Measurements from ENCODE around the gene ANKRD11.

ANKRD11 gene

DNA sequence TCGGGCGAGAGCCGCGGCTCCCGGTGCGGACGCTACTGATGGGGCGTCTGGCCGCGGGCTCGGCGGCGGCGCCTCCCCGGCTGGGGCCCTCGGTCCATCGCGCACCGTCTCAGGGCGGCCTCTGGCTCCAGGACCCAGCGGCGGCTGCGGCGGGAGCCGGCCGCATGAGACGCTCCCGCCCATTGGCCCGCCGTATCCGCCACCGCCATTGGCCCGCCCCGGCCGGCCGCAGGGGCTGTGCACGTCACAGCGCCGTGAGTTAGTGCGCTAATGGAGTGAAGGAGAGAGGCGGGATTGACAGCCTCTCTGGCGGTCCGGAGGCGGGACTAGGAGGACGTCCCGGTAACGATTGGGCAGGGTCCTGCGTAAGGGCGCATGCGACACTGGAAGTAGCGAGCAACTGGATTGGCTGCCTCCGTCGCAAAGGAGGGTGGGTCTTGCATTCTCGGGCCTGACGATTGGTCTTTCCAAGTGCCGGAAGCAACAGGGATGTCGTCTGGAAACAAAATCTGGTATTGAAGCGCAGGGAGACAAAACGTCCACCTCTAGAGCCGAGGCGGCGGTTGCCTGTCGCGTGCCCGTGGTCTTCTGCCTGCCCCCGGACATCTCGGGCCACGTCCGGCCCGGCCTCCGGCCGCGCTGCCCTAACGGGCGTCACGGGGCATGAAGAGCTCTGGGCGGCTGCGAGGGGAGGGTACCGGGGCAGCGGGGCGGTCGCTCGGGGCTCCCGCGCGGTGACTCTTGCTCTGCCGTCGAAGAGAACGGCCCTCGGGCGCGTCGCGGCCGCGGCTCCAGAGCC lies at the start of gene ANKRD11:
Gene ANKRD11 (minus strand): TSS at position 123 of the 799 bp plus-strand sequence. CDS start 173,542 bp downstream, outside the sequence.
- peak; percentile 96 for DNase-seq (ENCODE audit: low read depth, low spot score)

DNA sequence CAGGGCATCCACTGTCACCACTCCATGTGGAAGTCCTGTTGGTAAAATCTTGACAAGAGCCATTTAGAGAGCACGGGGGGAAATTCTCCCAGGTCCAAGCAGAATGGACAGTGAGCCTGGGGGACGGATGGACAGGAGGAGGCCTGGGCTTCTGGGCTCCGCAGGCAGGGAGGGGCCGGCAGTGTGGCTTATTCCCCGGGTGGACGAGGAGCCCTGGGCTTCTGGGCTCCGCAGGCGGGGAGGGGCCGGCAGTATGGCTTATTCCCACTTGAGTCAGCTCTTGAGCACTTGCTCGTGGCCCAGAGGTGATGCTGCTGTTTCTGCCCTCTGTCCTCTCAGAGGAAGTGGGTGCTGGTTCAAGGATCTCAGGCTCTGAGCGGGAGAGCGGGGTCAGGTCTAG lies 47.9 kb upstream of the ANKRD11 start:
- DNase-seq (ENCODE audit: low read depth, low spot score): no peak

DNA sequence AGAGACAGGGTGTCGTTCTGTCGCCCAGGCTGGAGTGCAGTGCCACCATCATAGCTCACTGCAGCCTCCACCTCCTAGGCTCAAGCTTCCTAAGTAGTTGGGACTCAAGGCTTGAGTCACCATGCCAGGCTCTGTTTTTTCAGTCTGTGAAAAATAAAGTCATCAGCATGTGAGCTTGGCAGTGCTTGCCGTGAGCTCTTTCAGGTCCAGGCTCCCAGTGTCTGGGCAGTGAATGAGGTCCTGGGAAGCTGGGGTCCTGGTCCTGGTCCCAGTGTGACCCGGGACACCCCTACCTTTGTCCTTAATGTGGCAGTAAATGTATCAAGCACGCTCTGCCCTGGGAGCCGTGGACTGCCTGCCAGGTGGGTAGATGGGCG lies 47.2 kb upstream of the ANKRD11 start:
- no peak for DNase-seq (ENCODE audit: low read depth, low spot score)

DNA sequence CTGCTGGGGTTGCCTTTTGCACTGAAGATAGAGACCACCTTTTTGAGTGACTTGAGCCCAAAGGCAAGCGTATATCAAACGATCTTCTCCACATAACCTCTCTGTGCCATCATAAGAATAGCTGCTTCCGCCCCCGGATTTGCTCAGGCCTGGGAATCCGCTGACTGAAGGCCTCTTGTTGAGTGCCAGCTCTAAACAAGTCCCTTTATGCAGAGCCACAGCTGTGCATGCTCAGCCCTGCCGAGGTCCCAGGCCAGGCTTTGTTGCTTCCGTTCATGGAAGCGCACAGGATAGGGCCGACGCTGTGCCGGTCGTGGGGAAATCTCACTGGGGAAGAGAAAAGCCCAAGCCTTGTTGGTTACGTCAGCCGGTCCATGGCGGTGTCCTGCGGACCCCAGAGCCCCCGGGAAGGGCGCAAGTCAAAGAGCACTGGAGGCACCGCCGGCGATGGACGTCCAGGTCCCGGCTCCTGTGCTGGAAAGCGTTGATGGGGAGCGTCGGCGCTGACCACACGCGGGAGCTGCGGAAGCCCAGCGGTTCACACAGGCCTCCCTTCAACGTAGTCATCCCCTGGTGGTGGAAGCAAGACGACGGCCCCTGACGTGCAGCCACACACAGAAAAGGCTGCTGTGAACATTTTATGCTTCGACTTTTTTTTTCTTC lies 46.7 kb upstream of the ANKRD11 start:
- DNase-seq (ENCODE audit: low read depth, low spot score): no peak

DNA sequence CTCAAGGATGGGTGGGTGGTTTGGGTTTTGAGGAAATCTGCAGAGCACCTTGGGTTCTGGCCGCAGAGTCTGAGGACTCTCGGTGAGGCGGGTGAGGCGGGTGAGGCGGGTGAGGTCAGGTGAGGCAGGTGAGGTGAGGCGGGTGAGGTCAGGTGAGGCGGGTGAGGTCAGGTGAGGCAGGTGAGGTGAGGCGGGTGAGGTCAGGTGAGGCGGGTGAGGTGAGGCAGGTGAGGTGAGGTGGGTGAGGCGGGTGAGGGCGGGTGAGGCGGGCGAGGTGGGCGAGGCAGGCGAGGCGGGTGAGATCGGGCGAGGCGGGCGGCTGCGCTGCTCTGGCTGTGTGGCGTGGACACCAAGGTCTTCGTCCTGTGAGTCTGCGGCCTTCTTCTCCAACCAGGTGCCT lies 46.0 kb upstream of the ANKRD11 start:
- no peak for DNase-seq (ENCODE audit: low read depth, low spot score)

DNA sequence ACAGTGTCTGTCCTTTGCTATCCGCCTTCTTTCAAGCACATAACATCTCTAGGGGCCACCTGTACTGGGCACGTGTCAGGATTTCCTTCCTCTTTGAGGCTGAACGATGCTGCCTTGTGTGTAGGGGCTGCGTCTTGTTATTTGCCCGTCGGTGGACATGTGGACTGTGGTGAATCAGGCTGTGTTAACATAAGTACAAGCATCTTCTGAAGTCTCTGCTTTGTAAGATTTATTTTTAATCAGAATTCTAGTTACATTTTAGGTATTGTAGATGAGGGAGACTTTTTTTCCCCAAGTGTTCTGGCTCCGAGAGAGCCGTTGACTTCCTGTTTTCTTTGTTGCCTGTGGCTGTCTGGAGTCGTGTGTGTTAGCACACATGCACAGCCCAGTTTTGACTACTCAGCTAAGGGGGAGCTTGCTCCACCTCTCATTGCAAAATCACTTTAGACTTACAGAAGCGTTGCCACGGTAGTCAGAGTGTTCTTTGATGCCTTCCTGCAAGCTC lies 43.9 kb upstream of the ANKRD11 start:
- DNase-seq (ENCODE audit: low read depth, low spot score): no peak

DNA sequence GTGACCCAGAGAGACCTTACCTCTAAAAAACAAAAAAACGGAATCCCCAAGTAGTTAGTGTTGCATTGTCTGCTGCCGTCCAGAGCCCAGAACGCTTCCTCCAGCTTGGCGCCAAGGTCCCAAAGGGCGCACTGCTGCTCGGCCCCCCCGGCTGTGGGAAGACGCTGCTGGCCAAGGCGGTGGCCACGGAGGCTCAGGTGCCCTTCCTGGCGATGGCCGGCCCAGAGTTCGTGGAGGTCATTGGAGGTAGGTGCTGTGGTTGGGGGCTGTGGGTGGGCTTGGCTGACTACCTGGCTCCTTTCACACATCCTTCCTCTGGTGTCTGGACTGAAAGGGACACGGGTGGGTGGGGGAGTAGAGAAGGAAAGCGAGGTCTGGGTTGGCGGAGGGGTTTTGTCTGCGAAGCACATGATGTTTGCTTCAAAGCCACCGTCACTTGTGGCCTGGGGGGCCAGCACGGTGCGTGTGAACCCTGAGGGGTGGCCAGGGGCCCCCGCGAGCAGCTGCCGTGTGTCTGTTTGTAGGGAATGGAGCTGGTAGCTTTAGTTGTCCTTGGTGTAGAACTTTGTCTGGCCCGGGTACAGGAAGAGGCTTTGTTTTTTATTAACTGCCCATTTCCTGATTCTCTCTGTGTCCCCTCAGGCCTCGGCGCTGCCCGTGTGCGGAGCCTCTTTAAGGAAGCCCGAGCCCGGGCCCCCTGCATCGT lies 41.6 kb upstream of the ANKRD11 start:
- DNase-seq (ENCODE audit: low read depth, low spot score): no peak

DNA sequence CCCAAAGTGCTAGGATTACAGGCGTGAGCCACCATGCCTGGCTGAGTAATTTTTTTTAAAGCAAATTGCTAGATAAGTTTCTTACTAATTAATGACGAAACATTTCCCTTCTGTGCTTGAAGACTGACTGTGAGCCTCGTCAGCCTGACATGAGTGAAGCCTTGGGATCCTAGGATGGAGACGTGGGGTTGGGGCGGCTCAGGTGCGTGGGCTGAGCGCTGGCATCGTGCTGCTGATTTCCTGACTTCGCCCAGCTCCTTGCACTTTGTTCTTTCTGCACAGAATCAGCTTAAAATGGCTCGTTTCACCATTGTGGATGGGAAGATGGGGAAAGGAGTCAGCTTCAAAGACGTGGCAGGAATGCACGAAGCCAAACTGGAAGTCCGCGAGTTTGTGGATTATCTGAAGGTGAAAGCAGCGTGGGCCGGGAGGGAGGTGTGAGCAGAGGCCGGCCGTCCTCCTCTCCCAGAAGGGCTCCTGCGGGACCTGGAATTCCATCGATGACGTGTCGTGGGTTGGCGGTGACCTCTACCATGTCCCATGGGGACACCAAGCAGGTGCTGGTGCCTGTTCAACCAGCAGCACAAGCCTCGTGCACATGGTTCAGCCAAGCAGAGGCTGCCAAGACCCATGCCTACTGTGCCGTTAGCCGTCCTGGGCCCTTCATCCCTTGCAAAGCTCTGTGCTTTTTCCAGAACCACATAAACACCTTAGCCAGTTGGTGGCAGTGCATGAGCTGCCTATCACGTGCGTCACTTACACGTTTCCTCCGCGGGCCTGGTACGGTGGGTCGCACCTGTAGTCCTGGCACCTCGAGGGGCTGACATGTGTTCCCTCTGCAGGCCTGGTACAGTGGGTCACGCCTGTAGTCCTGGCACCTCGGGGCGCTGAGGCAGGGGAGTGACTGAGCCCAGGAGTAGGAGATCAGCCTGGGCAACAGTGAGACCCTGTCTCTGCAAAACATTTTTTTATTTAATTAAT lies 40.3 kb upstream of the ANKRD11 start:
- DNase-seq (ENCODE audit: low read depth, low spot score): no peak

DNA sequence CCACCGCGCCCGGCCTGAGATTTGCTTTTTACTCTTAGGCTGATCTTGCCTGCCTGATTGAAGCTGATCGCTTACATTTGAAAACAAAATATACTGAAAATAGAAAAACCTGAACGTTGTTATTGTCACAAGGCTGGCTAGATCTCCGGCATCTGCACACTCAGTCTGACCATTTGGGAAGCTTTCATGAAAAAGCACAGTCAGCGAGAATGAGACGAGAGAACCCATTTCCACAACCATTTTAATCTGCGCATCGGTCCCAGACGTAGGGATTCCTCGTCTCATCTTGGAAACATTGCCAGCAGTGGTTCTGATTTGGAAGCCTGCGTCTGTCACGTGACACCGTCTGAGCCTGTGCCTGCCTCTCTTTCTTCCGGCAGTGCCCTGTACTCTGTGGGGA lies 38.7 kb upstream of the ANKRD11 start:
- no peak for DNase-seq (ENCODE audit: low read depth, low spot score)

DNA sequence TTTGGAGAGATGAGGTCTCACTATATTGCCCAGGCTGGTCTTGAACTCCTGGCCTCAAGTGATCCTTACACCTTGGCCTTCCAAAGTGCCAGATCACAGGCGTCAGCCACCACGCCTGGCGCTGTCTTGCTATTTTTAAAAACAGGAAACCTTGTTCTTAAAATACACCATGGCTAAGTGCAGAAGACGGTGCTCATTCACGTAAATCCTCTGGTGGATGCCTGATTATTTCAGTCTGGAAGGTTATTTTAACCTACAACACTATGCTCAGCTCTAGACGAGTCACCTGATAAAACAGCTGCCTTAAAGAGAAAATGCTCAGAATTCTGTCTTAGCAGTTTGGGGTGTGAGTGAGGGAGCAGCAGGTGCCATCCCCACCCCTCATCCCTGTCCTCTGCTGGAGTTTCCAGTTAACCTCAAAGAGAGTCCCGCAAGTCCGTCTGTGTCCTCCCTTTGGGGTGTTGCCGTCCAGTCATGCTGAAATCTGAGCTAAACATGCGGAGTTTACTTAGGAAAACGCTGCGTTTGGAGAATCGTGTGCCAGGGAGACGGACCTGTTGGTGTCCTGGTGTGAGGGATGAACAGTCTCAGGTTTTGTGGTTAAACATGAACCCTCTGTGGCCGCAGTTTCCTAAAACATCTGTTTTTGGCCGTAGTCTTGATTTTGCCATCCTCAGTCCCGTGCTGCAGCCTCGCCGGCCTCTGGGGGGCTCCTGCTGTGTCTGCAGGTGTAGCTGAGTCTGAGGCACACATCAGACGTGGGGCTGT lies 35.0 kb upstream of the ANKRD11 start:
- DNase-seq (ENCODE audit: low read depth, low spot score): no peak

DNA sequence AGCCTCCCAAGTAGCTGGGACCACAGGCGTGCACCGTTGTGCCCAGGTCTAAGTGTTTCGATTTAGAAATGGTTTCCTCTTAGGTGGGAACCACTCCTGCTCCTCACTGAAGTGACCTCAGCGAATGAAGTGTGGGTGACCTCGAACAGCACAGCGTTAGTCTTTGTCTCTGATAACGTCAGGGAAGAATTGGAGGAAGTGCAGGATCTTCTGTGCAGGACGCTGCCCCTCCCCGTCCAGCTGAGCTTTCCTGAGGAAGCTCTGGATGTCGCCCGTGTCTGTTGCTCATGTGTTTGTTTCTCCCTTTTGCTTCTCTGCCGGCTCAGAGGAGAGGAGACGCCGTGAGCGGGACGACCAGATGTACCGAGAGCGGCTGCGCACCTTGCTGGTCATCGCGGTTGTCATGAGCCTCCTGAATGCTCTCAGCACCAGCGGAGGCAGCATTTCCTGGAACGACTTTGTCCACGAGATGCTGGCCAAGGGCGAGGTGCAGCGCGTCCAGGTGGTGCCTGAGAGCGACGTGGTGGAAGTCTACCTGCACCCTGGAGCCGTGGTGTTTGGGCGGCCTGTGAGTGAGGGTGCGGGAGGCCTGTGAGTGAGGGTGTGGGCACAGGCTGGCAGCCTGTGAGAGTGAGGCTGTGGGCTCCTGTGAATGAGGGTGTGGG lies 33.5 kb upstream of the ANKRD11 start:
- DNase-seq (ENCODE audit: low read depth, low spot score): no peak

DNA sequence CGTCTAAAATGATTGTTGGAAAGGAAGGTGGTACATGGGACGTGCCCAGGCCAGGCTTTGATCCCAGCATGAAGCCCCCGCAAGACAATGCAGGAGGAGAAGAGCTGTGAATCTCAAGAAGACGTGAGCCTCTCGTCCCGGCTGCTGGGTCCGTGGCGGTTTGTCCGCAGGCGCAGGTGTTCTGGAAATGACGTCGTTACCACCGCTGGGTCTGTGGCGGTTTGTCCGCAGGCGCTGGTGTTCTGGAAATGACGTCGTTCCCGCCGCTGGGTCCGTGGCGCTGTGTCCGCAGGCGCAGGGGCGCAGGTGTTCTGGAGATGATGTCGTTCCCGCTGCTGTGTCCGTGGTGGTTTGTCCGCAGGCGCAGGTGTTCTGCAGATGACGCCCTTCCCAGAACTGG lies 31.9 kb upstream of the ANKRD11 start:
- DNase-seq (ENCODE audit: low read depth, low spot score): no peak

DNA sequence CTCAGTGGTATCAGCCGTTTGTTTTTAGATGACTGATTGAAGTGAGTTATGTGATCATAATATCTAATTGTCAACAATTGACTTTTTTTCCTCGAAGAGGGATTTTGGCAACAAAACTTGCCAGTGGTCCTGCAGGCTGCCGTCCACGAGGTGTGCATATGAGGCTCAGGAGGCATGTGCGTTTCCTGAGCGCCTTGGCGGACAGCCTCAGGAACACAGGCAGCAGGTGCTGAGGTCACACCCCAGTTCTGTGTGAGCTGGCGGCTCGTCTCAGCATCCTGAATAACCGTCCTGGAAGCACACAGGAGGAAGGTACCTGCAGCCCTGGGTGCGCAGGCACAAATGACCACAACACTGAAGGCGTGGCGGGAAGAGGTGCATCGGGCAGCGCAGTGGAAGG lies 29.5 kb upstream of the ANKRD11 start:
- DNase-seq (ENCODE audit: low read depth, low spot score): no peak

DNA sequence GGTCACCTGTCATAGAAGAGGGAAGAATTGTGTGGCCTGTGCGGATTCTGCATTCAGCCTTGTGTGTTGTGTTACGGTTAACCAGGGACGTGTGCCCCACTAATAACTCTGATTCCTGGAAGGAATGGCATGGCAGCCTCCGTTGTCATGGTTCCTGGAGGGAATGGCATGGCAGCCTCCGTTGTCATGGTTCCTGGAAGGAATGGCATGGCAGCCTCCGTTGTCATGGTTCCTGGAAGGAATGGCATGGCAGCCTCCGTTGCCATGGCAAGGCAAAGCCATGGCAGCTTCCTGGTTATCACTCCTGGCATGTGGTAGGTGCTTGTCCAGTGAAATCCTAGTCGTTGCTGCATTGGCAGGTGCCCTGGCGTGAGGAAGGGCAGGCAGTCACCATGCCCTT lies 26.8 kb upstream of the ANKRD11 start:
- no peak for DNase-seq (ENCODE audit: low read depth, low spot score)

DNA sequence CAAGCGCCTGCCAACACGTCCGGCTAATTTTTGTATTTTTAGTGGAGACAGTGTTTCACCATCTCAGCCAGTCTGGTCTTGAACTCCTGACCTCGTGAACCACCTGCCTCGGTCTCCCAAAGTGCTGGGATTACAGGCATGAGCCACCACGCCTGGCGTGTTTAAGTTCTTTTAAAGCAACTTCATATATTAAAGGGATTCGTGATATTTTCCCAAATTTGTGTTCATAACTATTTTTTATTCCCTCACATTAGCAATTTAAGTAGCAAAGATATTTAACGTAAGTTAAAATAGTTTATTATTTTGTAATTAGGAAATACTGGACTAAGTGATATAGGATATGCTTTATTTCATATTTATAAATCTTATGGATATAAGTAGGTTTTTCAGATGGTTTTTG lies 22.1 kb upstream of the ANKRD11 start:
- no peak for DNase-seq (ENCODE audit: low read depth, low spot score)

DNA sequence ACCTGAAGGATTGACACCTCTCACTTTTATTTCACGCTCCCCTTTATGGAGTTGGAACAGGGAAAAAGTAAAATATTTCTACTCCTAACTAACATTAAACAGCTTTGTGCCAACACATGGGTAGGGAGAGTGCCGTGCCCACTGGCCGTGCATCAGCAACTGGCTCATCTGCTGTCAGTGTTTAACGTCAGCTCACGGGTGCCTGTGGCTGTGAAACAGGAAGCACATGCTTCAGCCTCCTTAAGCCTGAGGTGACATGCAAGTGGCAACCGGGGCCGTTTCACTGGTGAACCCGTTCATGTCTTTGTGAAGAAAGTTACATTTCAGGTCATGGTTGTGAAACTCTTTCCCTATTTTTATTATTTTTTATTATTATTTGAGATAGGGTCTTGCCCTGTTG lies 21.0 kb upstream of the ANKRD11 start:
- DNase-seq (ENCODE audit: low read depth, low spot score): no peak

DNA sequence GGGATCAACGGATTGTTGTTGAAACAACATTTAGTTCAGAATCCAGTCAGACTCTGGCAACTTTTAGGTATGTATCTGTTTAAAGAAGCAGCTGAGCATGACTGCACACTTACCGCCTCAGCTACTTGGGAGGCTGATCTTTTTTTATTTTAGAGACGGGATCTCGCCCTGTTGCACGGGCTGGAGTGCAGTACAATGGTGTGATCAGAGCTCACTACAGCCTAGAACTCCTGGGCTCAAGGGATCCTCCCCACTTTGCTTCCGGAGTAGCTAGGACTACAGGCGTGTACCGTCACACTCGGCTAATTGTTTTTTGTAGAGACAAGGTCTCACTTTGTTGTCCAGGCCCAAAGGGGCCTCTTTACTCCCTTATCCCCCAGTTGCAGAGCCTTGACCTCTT lies 20.2 kb upstream of the ANKRD11 start:
- DNase-seq (ENCODE audit: low read depth, low spot score): no peak

DNA sequence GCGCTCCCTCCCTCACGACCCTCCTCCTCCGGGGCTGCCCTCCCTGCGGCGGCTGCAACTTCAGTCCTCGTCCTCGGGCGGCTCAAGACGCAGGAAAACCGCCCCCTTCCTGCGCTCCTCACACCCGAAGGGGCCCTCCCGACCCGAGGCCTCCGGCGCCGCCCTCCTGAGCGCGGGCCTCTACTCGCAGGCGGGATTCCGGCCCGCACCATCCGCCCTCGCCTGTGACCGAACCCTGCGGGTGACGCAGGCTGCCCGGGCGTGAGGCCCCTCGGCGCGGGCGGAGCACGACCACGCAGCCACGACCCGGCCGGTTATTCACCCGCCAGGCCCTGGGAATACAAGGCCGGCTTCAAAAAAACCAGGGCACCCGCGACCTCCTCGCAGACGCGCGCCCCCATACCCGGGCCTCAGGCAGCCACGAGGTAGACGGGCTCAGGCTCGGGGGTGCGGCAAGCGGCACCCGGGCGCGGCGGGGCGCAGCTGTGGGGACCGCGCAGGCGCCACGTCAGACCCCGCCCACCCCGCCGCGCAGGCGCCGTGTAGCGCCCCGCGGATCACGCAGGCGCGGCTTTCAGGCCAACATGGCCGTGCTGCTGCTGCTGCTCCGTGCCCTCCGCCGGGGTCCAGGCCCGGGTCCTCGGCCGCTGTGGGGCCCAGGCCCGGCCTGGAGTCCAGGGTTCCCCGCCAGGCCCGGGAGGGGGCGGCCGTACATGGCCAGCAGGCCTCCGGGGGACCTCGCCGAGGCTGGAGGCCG lies 17.7 kb upstream of the ANKRD11 start, which contains the start of gene SPG7:
Gene SPG7 (plus strand): TSS at position 570 of the 757 bp plus-strand sequence. CDS start 15 bp downstream, at position 585.
- peak; percentile 70 for DNase-seq (ENCODE audit: low read depth, low spot score)

DNA sequence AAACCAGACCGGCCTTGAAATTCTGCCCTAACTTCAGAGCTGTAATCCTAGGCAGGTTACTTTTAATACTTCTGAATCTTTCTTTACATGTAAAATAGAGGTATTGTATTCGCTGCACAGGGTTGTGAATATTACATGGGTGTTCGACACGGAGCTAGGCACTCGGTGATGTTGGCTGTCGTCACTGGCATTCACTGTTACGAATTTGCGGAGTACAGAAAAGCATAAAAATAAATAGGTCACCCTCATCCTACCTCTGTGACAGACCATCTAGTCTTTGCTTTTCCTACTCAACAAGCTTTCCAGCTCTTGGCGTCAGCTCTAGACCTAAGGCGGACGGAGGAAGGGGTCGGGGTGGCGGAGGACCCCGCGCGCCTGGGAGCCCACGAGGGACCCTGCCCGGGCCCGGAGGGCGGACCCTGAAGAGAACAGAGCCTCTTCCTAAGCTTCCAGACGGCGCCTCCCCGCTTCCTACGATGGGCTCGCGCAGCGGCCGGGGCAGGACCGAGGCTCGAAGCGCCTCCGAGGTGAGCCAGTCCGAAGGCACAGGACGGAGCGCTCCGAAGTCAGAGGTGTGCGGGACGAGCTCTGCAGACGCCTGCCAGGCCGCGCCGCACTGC lies 17.0 kb upstream of the ANKRD11 start:
- no peak for DNase-seq (ENCODE audit: low read depth, low spot score)

Data from activated naive CD8-positive, alpha-beta T cell treated with anti-CD3 and anti-CD28 coated beads, Interleukin-2, amount 50 U/mL, for 16 hours (primary cell).